H1 (cell line): ENCODE measurements around the gene HS6ST1. TPM values are rescaled to one million over a fixed set of nuclear protein-coding genes. Genes with fewer than 3 reads are reported as not detected.
A peak's percentile ranks its signal among the peaks of the same experiment; 100 is the strongest.

Experiments
- CTCF ChIA-PET: fragments of 300-600 bp; sonication (Branson Sonifier 250); formaldehyde crosslinking; loops from one replicate; lab custom pipeline; 2021; ENCODE audit not compliant: partially characterized antibody; lab: Charles Lee
- POLR2A ChIA-PET: fragments of 300-600 bp; sonication (Branson Sonifier 250); formaldehyde crosslinking; loops from one replicate; lab custom pipeline; 2021; ENCODE audit warnings: inconsistent platforms; ENCODE audit not compliant: partially characterized antibody; lab: Charles Lee
- DNase-seq, 2 experiments: peaks; one replicate each; pipeline versions ENCODE4 v3.0.0 to v3.0.0-alpha.2; 2010 to 2022; ENCODE audit warnings: low spot score in 2 of 2, low read depth in 1 of 2, mixed read lengths in 1 of 2
- FAIRE-seq: peaks from 2 replicates; lab custom pipeline; 2011; peaks lifted over from hg19 to GRCh38; lab: Jason Lieb, UNC
- H2AFZ ChIP-seq: 2 replicates; pipeline ENCODE4 v1.8.1; 2012; ENCODE audit warnings: low read length, inconsistent platforms
- H2AK5ac ChIP-seq: 2 replicates; pipeline ENCODE4 v1.6.1; 2013; ENCODE audit warnings: low read depth, low read length
- H2BK120ac ChIP-seq: replicated peaks from 2 replicates; pipeline ENCODE3; 2013; ENCODE audit warnings: low read depth, low read length, inconsistent platforms
- H2BK12ac ChIP-seq: 2 replicates; pipeline ENCODE4 v1.6.1; 2013; ENCODE audit warnings: low read depth, low read length
- H2BK15ac ChIP-seq: 2 replicates; pipeline ENCODE4 v1.6.1; 2013; ENCODE audit warnings: low read length
- H2BK20ac ChIP-seq: 2 replicates; pipeline ENCODE4 v1.6.1; 2013; ENCODE audit warnings: low read length
- H2BK5ac ChIP-seq: 2 replicates; pipeline ENCODE4 v1.6.1; 2013; ENCODE audit warnings: low read depth, low read length
- H3K14ac ChIP-seq: 2 replicates; pipeline ENCODE4 v1.6.1; 2013; ENCODE audit warnings: inconsistent platforms; ENCODE audit not compliant: insufficient read length
- H3K18ac ChIP-seq: 2 replicates; pipeline ENCODE4 v1.6.1; 2013; ENCODE audit warnings: low read length; ENCODE audit errors: extremely low read depth
- H3K23ac ChIP-seq: 2 replicates; pipeline ENCODE4 v1.6.1; 2013; ENCODE audit warnings: inconsistent platforms; ENCODE audit not compliant: insufficient read length
- H3K23me2 ChIP-seq: 2 replicates; pipeline ENCODE4 v1.6.1; 2013; ENCODE audit warnings: low read depth, low read length
- H3K27ac ChIP-seq: 2 replicates; pipeline ENCODE4 v1.6.1; 2011; ENCODE audit warnings: low read depth, low read length, inconsistent platforms
- H3K27me3 ChIP-seq, 4 experiments: replicated peaks in 1 of 4; 1 replicate in 1 of 4; 2 replicates in 3 of 4; pipeline versions ENCODE4 v1.6.1 to v1.8.1; 2011 to 2013; ENCODE audit warnings: low read length in 3 of 4, mild to moderate bottlenecking in 3 of 4, inconsistent platforms in 2 of 4, mixed read lengths in 2 of 4, moderate library complexity in 1 of 4; ENCODE audit not compliant: control insufficient read depth in 3 of 4, insufficient read depth in 3 of 4; ENCODE audit errors: extremely low read depth in 1 of 4
- H3K36me3 ChIP-seq, 4 experiments: 2 replicates each; pipeline versions ENCODE4 v1.6.1 to v1.8.1; 2011 to 2013; ENCODE audit warnings: mild to moderate bottlenecking in 4 of 4, low read length in 3 of 4, moderate library complexity in 2 of 4, control low read depth in 1 of 4, inconsistent platforms in 1 of 4; ENCODE audit not compliant: insufficient read depth in 4 of 4, control insufficient read depth in 2 of 4
- H3K4ac ChIP-seq: replicated peaks from 2 replicates; pipeline ENCODE3; 2013; ENCODE audit warnings: low read length, low read depth, mixed read lengths, inconsistent platforms; ENCODE audit not compliant: insufficient read length
- H3K4me1 ChIP-seq, 4 experiments: replicated peaks in 1 of 4; 1 replicate in 1 of 4; 2 replicates in 3 of 4; pipeline versions ENCODE4 v1.6.1 to v1.8.1; 2011 to 2013; ENCODE audit warnings: low read length in 3 of 4, inconsistent platforms in 2 of 4, mixed read lengths in 1 of 4; ENCODE audit not compliant: insufficient read depth in 4 of 4, control insufficient read depth in 3 of 4
- H3K4me2 ChIP-seq, 2 experiments: 2 replicates each; pipeline versions ENCODE4 v1.6.1 to v1.8.1; 2011 to 2013; ENCODE audit warnings: low read depth in 2 of 2, low read length in 2 of 2, control low read depth in 1 of 2, inconsistent platforms in 1 of 2, mild to moderate bottlenecking in 1 of 2; ENCODE audit not compliant: insufficient read depth in 1 of 2
- H3K4me3 ChIP-seq, 4 experiments: fragments of 200-600, 300-600 bp in 1 of 4; sonication (generic), shearing (Covaris generic), sonication (Bioruptor Twin) in 1 of 4; 2 replicates each; pipeline versions ENCODE4 v1.5.1 to v1.8.1; 2011 to 2016; ENCODE audit warnings: low read length in 4 of 4, low read depth in 3 of 4, control low read depth in 2 of 4, inconsistent platforms in 2 of 4, mild to moderate bottlenecking in 2 of 4, mixed read lengths in 1 of 4, moderate library complexity in 1 of 4; ENCODE audit not compliant: insufficient read depth in 2 of 4; ENCODE audit errors: extremely low read depth in 1 of 4
- H3K56ac ChIP-seq: replicated peaks from 2 replicates; pipeline ENCODE3; 2013; ENCODE audit warnings: low read depth, mild to moderate bottlenecking, mixed read lengths, low read length, inconsistent platforms; ENCODE audit not compliant: insufficient read length
- H3K79me1 ChIP-seq: 2 replicates; pipeline ENCODE4 v1.6.1; 2013; ENCODE audit warnings: low read depth, low read length, control low read depth
- H3K79me2 ChIP-seq, 2 experiments: 2 replicates each; pipeline versions ENCODE4 v1.6.1 to v1.8.1; 2012 to 2013; ENCODE audit warnings: low read length in 2 of 2, mild to moderate bottlenecking in 2 of 2, inconsistent platforms in 1 of 2; ENCODE audit not compliant: insufficient read depth in 2 of 2, control insufficient read depth in 1 of 2
- H3K9ac ChIP-seq, 4 experiments: replicated peaks in 1 of 4; 1 replicate in 1 of 4; 2 replicates in 3 of 4; pipeline versions ENCODE4 v1.6.1 to v1.8.1; 2011 to 2013; ENCODE audit warnings: low read depth in 3 of 4, low read length in 3 of 4, control low read depth in 2 of 4, mild to moderate bottlenecking in 2 of 4, moderate library complexity in 2 of 4, inconsistent platforms in 1 of 4; ENCODE audit errors: extremely low read depth in 1 of 4
- H3K9me3 ChIP-seq, 2 experiments: 2 replicates each; pipeline versions ENCODE4 v1.6.1 to v1.8.1; 2012 to 2013; ENCODE audit warnings: mild to moderate bottlenecking in 2 of 2, moderate library complexity in 2 of 2, control low read depth in 1 of 2, inconsistent platforms in 1 of 2, low read depth in 1 of 2, low read length in 1 of 2, mixed read lengths in 1 of 2; ENCODE audit not compliant: insufficient read depth in 2 of 2
- H4K20me1 ChIP-seq, 2 experiments: replicated peaks in 1 of 2; 2 replicates each; pipeline versions ENCODE3 to v1.8.1; 2011 to 2013; ENCODE audit warnings: inconsistent platforms in 2 of 2, low read length in 2 of 2, mild to moderate bottlenecking in 1 of 2; ENCODE audit not compliant: insufficient read depth in 2 of 2, control insufficient read depth in 1 of 2
- H4K5ac ChIP-seq: 2 replicates; pipeline ENCODE4 v1.6.1; 2013; ENCODE audit warnings: low read length, low read depth, mixed read lengths, inconsistent platforms; ENCODE audit not compliant: insufficient read length
- H4K8ac ChIP-seq: 2 replicates; pipeline ENCODE4 v1.8.0; 2013; ENCODE audit warnings: mild to moderate bottlenecking, moderate library complexity, low read length, inconsistent platforms; ENCODE audit not compliant: insufficient read depth; ENCODE audit errors: extremely low read depth
- H4K91ac ChIP-seq: replicated peaks from 2 replicates; pipeline ENCODE3; 2013; ENCODE audit warnings: low read length, mixed read lengths, inconsistent platforms; ENCODE audit not compliant: insufficient read length
- HDAC6 ChIP-seq: IDR thresholded peaks from one replicate; pipeline ENCODE4 v1.7.1; 2012; ENCODE audit warnings: low read depth, mild to moderate bottlenecking, inconsistent platforms, low read length, moderate library complexity
- KDM5A ChIP-seq: fragments of 200-600 bp; IDR thresholded peaks from 2 replicates; pipeline ENCODE4 v1.7.1; 2012; ENCODE audit warnings: mild to moderate bottlenecking, low read length, inconsistent platforms, mixed read lengths
- WGBS, 2 experiments: shearing (Covaris generic) in 1 of 2; methylation state at CpG; one replicate each; pipeline versions ENCODE4 v1.1.6 to v1.1.7; 2013 to 2015; ENCODE audit warnings: low lambda C conversion rate in 2 of 2, mixed read lengths in 2 of 2, inconsistent platforms in 1 of 2, low coverage in 1 of 2, missing lambda C conversion rate in 1 of 2; ENCODE audit not compliant: insufficient replicate concordance in 2 of 2, insufficient coverage in 1 of 2, insufficient read length in 1 of 2; ENCODE audit errors: extremely low coverage in 1 of 2, missing lambda C conversion rate in 1 of 2; 5-methylcytosine and 5-hydroxymethylcytosine counted together
- polyA plus RNA-seq, 7 experiments: library from polyadenylated mRNA; depleted of rRNA in 3 of 7; stranded (reverse) in 5 of 7; unstranded in 2 of 7; fragments of >200 nt in 5 of 7; fragments of 200-250 nt in 2 of 7; gene quantifications; 1 replicate in 5 of 7; 2 replicates in 1 of 7; 4 replicates in 1 of 7; pipeline versions ENCODE4 v1.2.1 to v1.2.3, GENCODE V29; 2011 to 2013; ENCODE audit warnings: missing spikeins in 2 of 7, mixed read lengths in 2 of 7
- total RNA-seq: library from RNA; stranded (reverse); fragmentation: NEBNext Ultra II Directional; extraction: Animal tissue kit (Norgen Biotek cat#: 25700); gene quantifications from 2 replicates; pipeline ENCODE4 v1.2.1, GENCODE V29; 2021

HS6ST1 gene
- total and polyA plus RNA-seq, 2 of the 8 experiments (the other 6 are each of a cell fraction or from before 2014, with no cell fraction given), result 37.4 to 74.6 TPM

DNA sequence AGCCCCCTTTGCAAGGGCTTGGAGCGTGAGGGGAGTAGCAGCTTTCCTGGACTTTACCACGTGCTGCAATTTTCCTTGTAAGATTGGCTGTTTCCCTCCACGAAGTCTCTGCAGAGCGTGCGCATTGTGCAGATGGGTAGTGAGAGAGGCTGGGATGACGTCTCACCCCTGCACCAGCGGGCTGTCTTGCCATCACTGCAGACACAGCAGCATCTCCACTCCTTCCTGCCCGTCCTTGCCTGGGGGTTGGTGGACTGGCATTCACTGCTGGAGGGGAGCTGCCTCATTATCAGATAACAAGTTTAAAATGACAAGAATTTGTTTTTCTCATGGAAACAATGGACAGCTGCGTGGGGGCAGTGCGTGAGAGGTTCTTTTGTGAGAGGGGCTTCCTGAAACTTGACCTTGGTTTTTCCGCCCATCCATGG, 45.3 kb upstream of the HS6ST1 start:
- Histone ChIP-seq H3K18ac (peak overlapping the region; percentile 94), H3K27me3 (no peaks in the 10 kb centered on the region; a peak in 1 of 7 replicates), H2BK15ac (no peak overlapping the region), H3K79me2 (no peaks in the 10 kb centered on the region), H3K79me1 (no peaks in the 10 kb centered on the region), H3K9me3 (no peaks in the 10 kb centered on the region), H2AK5ac (peak overlapping the region; percentile 2), H3K14ac (no peak overlapping the region), H2BK12ac (peak overlapping the region; percentile 98), H3K4ac (peak overlapping the region; percentile 46), H3K4me2 (no peak overlapping the region), H3K23me2 (no peaks in the 10 kb centered on the region), H2BK120ac (peak overlapping the region; percentile 69), H3K9ac (no peak overlapping the region), H3K4me1 (peaks cover 6 to 31% (median 22%) of the 10 kb centered on the region in 4 experiments), H2BK20ac (peak overlapping the region; percentile 82), H3K4me3 (no peak overlapping the region), H4K91ac (peak overlapping the region; percentile 69), H4K5ac (peak overlapping the region; percentile 82), H4K8ac (peak overlapping the region; percentile 51), H3K56ac (no peak overlapping the region), H4K20me1 (no peaks in the 10 kb centered on the region), H3K36me3 (no peaks in the 10 kb centered on the region), H2BK5ac (peak overlapping the region; percentile 19; the same call in 1 of the 2 replicates), H3K27ac (no peak overlapping the region), H2AFZ (no peak overlapping the region), H3K23ac (no peak overlapping the region)
- no peak for FAIRE-seq
- DNase-seq, result peak in 1 of 2 experiments; percentile 17
- POLR2A ChIA-PET, result interaction anchor here (1.2 to 2.7 kb wide), 3 partner anchors 15 to 44 kb away, joined by 3 to 12 read pairs (median 4); no protein-coding TSS in a partner anchor
- WGBS, 2 experiments, result 69% methylated on average over 11 of the region's 11 CpGs; no CpG with 5 or more reads in 1 of the 2 experiments
- CTCF ChIA-PET, result interaction anchor here (1.0 to 2.1 kb wide), 6 partner anchors 15 to 95 kb away, joined by 3 to 8 read pairs (median 4); no protein-coding TSS in a partner anchor
- TF ChIP-seq KDM5A (no peak), HDAC6 (no peak)
- TF ChIP-seq, all 59 proteins: peak for 0
